ENCODE results near the gene KANSL1.
"Not testable (repeated sequence)": the region's sequence is repeated elsewhere in the genome, so short reads cannot be mapped to it uniquely, and the experiment has no call there.

Gene KANSL1

GRCh38 chr17:46193151-46193625 lies at the start of gene KANSL1:
KANSL1 (minus strand) TSS chr17:46193429; CDS start chr17:46172143, 21,286 bp downstream.
- peaks cover 90% of the 10 kb centered on the region for H3K79me2 ChIP-seq (ENCODE audit: control insufficient read depth, low read length)
- H4K20me1 ChIP-seq (ENCODE audit: control insufficient read depth, insufficient read depth, low read depth, low read length) = peaks cover 30% of the 10 kb centered on the region
- peak within 1 kb of the TSS; percentile 88 for H3K4me2 ChIP-seq (ENCODE audit: low read length)
- H3K4me3 ChIP-seq (ENCODE audit: low read length) = peak within 1 kb of the TSS; percentile 87
- TF ChIP-seq CTCF (IDR thresholded peaks at IDR 0.05; ENCODE audit: low read depth, low read length, poor library complexity, severe bottlenecking) = no peak
- TF ChIP-seq EZH2phosphoT487 (IDR thresholded peaks at IDR 0.05; ENCODE audit: borderline replicate concordance, low read length) = no peak
- H3K9me3 ChIP-seq (ENCODE audit: control insufficient read depth, insufficient read depth, low read length) = no peaks in the 10 kb centered on the region
- H3K36me3 ChIP-seq (ENCODE audit: control insufficient read depth, low read length) = peaks cover 39% of the 10 kb centered on the region
- H3K9me2 ChIP-seq (replicated peaks; ENCODE audit: control insufficient read depth, low read length) = no peaks in the 10 kb centered on the region
- peaks cover 29% of the 10 kb centered on the region for H3F3A ChIP-seq (ENCODE audit: control insufficient read depth, insufficient read depth)
- H3K27ac ChIP-seq (ENCODE audit: low read depth, low read length) = peak within 1 kb of the TSS; percentile 86
- H3K27me3 ChIP-seq (ENCODE audit: control insufficient read depth, low read length) = no peaks in the 10 kb centered on the region
- peaks cover 53% of the 10 kb centered on the region for H3K4me1 ChIP-seq (ENCODE audit: control insufficient read depth, low read length)

- not testable (repeated sequence) for H3K9me3 ChIP-seq (ENCODE audit: control insufficient read depth, insufficient read depth, low read length); H4K20me1 ChIP-seq (ENCODE audit: control insufficient read depth, insufficient read depth, low read depth, low read length); H3K27ac ChIP-seq (ENCODE audit: low read depth, low read length); H3K27me3 ChIP-seq (ENCODE audit: control insufficient read depth, low read length); H3K4me2 ChIP-seq (ENCODE audit: low read length); H3F3A ChIP-seq (ENCODE audit: control insufficient read depth, insufficient read depth); H3K4me1 ChIP-seq (ENCODE audit: control insufficient read depth, low read length); H3K79me2 ChIP-seq (ENCODE audit: control insufficient read depth, low read length); H3K36me3 ChIP-seq (ENCODE audit: control insufficient read depth, low read length); H3K4me3 ChIP-seq (ENCODE audit: low read length); H3K9me2 ChIP-seq (replicated peaks; ENCODE audit: control insufficient read depth, low read length)
Measured at GRCh38 chr17:46231359-46231758, 38.1 kb upstream of the KANSL1 start.

- not testable (repeated sequence) for H3K36me3 ChIP-seq (ENCODE audit: control insufficient read depth, low read length); H3K9me2 ChIP-seq (replicated peaks; ENCODE audit: control insufficient read depth, low read length); H3K27ac ChIP-seq (ENCODE audit: low read depth, low read length); H3K9me3 ChIP-seq (ENCODE audit: control insufficient read depth, insufficient read depth, low read length); H3K4me1 ChIP-seq (ENCODE audit: control insufficient read depth, low read length); H4K20me1 ChIP-seq (ENCODE audit: control insufficient read depth, insufficient read depth, low read depth, low read length); H3F3A ChIP-seq (ENCODE audit: control insufficient read depth, insufficient read depth); H3K27me3 ChIP-seq (ENCODE audit: control insufficient read depth, low read length); H3K79me2 ChIP-seq (ENCODE audit: control insufficient read depth, low read length)
- Histone ChIP-seq H3K4me2 (ENCODE audit: low read length) (peak overlapping the region; percentile 58), H3K4me3 (ENCODE audit: low read length) (peak overlapping the region; percentile 68)
Measured at GRCh38 chr17:46225274-46225794, 32.1 kb upstream of the KANSL1 start.

GRCh38 chr17:46224864-46225263 lies 31.6 kb upstream of the KANSL1 start:
- H3K27me3 ChIP-seq (ENCODE audit: control insufficient read depth, low read length); H3K9me3 ChIP-seq (ENCODE audit: control insufficient read depth, insufficient read depth, low read length); H3K27ac ChIP-seq (ENCODE audit: low read depth, low read length); H4K20me1 ChIP-seq (ENCODE audit: control insufficient read depth, insufficient read depth, low read depth, low read length); H3K36me3 ChIP-seq (ENCODE audit: control insufficient read depth, low read length); H3K4me1 ChIP-seq (ENCODE audit: control insufficient read depth, low read length); H3F3A ChIP-seq (ENCODE audit: control insufficient read depth, insufficient read depth); H3K9me2 ChIP-seq (replicated peaks; ENCODE audit: control insufficient read depth, low read length): not testable (repeated sequence)
- H3K79me2 ChIP-seq (ENCODE audit: control insufficient read depth, low read length) = peaks cover 10% of the 10 kb centered on the region
- peak overlapping the region; percentile 68 for H3K4me3 ChIP-seq (ENCODE audit: low read length)
- peak overlapping the region; percentile 58 for H3K4me2 ChIP-seq (ENCODE audit: low read length)

- not testable (repeated sequence) for H3K9me3 ChIP-seq (ENCODE audit: control insufficient read depth, insufficient read depth, low read length); H3K4me1 ChIP-seq (ENCODE audit: control insufficient read depth, low read length); H3K27ac ChIP-seq (ENCODE audit: low read depth, low read length); H3K4me2 ChIP-seq (ENCODE audit: low read length); H3K4me3 ChIP-seq (ENCODE audit: low read length); H4K20me1 ChIP-seq (ENCODE audit: control insufficient read depth, insufficient read depth, low read depth, low read length); H3K9me2 ChIP-seq (replicated peaks; ENCODE audit: control insufficient read depth, low read length); H3K27me3 ChIP-seq (ENCODE audit: control insufficient read depth, low read length); H3F3A ChIP-seq (ENCODE audit: control insufficient read depth, insufficient read depth)
- Histone ChIP-seq H3K79me2 (ENCODE audit: control insufficient read depth, low read length) (peaks cover 17% of the 10 kb centered on the region), H3K36me3 (ENCODE audit: control insufficient read depth, low read length) (peaks cover 13% of the 10 kb centered on the region)
Measured at GRCh38 chr17:46223041-46223440, 29.8 kb upstream of the KANSL1 start.

Measured in DOHH2 (cell line).